ENCODE measurements around the gene IKBIP. TPM values are rescaled to one million over a fixed set of nuclear protein-coding genes. Genes with fewer than 3 reads are reported as not detected.

IKBIP gene
- polyA plus RNA-seq, 1 donor from 2014 or later, result 11.5 TPM

DNA sequence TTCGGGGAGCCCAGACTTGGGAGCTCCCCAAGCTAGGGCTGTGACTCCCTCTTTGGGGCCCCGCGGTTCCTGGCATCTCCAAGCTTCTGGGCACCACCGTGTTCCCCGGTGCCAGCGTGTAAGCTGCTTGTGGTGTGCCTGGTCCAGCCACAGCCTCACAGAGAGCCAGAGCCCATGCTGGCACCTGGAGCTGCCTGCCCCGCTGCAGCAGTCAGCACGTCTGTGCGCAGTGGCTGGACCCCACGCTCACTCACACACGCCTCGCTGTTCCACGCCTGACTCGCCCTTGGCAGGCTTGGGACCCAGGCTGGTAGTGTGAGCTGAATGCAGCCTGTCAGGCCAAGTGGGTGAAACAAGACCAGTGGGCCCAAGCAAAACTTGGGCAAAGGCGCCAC lies 35.0 kb upstream of the IKBIP start:
- no peaks in the 10 kb centered on the region for H3K27me3 ChIP-seq (ENCODE audit: insufficient read depth, low read depth, low read length)
- H4K20me1 ChIP-seq (ENCODE audit: insufficient read depth), result no peaks in the 10 kb centered on the region
- no peak for TF ChIP-seq TAF1 (IDR thresholded peaks at IDR 0.05; ENCODE audit: low read depth)
- no peak for TF ChIP-seq POLR2AphosphoS5 (IDR thresholded peaks at IDR 0.05)
- TF ChIP-seq, protein P1, sequence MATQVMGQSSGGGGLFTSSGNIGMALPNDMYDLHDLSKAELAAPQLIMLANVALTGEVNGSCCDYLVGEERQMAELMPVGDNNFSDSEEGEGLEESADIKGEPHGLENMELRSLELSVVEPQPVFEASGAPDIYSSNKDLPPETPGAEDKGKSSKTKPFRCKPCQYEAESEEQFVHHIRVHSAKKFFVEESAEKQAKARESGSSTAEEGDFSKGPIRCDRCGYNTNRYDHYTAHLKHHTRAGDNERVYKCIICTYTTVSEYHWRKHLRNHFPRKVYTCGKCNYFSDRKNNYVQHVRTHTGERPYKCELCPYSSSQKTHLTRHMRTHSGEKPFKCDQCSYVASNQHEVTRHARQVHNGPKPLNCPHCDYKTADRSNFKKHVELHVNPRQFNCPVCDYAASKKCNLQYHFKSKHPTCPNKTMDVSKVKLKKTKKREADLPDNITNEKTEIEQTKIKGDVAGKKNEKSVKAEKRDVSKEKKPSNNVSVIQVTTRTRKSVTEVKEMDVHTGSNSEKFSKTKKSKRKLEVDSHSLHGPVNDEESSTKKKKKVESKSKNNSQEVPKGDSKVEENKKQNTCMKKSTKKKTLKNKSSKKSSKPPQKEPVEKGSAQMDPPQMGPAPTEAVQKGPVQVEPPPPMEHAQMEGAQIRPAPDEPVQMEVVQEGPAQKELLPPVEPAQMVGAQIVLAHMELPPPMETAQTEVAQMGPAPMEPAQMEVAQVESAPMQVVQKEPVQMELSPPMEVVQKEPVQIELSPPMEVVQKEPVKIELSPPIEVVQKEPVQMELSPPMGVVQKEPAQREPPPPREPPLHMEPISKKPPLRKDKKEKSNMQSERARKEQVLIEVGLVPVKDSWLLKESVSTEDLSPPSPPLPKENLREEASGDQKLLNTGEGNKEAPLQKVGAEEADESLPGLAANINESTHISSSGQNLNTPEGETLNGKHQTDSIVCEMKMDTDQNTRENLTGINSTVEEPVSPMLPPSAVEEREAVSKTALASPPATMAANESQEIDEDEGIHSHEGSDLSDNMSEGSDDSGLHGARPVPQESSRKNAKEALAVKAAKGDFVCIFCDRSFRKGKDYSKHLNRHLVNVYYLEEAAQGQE (IDR thresholded peaks at IDR 0.05; ENCODE audit: borderline replicate concordance), result no peak
- no peak for TF ChIP-seq EZH2 (IDR thresholded peaks at IDR 0.05; ENCODE audit: borderline replicate concordance, insufficient read depth, low read length, poor library complexity, severe bottlenecking)
- no peak for TF ChIP-seq MXI1 (conservative IDR thresholded peaks at IDR 0.05; ENCODE audit: poor library complexity, severe bottlenecking)
- TF ChIP-seq EP300 (conservative IDR thresholded peaks at IDR 0.05; ENCODE audit: poor library complexity, severe bottlenecking), result no peak
- TF ChIP-seq RAD21 (conservative IDR thresholded peaks at IDR 0.05), result no peak
- no peak for TF ChIP-seq CTCF (IDR thresholded peaks at IDR 0.05; ENCODE audit: poor library complexity, severe bottlenecking)
- TF ChIP-seq SMC3 (conservative IDR thresholded peaks at IDR 0.05; ENCODE audit: poor library complexity), result no peak
- H3K27ac ChIP-seq (ENCODE audit: low read length), result no peak overlapping the region
- no peaks in the 10 kb centered on the region for H3K9me3 ChIP-seq (ENCODE audit: low read length)
- peaks cover 11% of the 10 kb centered on the region for H3K36me3 ChIP-seq (ENCODE audit: insufficient read depth, low read length)
- H3K79me2 ChIP-seq (replicated peaks; ENCODE audit: insufficient read depth, low read length), result no peaks in the 10 kb centered on the region
- no peak overlapping the region for H3K4me3 ChIP-seq (ENCODE audit: low read length)
- H2AFZ ChIP-seq (ENCODE audit: low read depth, low read length), result no peak overlapping the region
- H3F3A ChIP-seq (ENCODE audit: insufficient read depth, low read length, poor library complexity, severe bottlenecking), result no peaks in the 10 kb centered on the region
- no peaks in the 10 kb centered on the region for H3K9me2 ChIP-seq (ENCODE audit: insufficient read depth, low read length)
- no peak overlapping the region for H3K4me2 ChIP-seq (ENCODE audit: low read length)
- no peak overlapping the region for H3K9ac ChIP-seq (ENCODE audit: low read length)

DNA sequence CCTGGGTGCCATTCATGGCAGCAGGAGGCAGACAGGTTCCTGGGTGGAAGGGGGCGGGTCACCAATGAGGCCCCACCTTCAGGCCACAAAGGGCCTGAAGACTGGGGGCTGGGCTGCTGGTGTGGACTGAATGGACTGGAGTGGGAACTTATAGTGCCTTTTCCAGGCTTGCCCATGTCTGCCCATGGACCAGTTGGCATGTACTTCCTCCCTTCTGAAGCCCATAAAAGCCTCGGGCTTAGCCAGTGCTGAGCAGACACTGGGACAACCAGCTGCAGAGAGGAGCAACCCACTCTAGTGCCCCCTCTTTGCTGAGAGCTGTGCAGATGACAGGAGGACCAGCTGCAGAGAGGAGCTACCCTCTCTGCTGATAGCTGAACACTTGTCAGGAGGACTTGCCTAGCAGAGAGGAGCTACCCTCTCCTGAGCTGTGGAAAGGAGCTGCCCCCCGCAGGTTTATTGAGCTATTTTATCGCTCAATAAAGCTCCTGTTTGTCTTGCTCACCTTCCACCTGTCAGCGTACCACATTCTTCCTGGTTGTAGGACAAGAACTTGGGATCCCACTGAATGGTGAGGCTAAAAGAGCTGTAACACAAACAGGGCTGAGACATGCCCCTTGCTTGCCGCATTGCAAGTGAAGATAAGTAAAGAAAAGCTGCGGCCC lies 34.5 kb upstream of the IKBIP start:
- Histone ChIP-seq H4K20me1 (ENCODE audit: insufficient read depth) (no peaks in the 10 kb centered on the region), H3K9me3 (ENCODE audit: low read length) (no peaks in the 10 kb centered on the region), H3F3A (ENCODE audit: insufficient read depth, low read length, poor library complexity, severe bottlenecking) (no peaks in the 10 kb centered on the region), H3K36me3 (ENCODE audit: insufficient read depth, low read length) (peaks cover 11% of the 10 kb centered on the region), H3K27me3 (ENCODE audit: insufficient read depth, low read depth, low read length) (no peaks in the 10 kb centered on the region), H3K9ac (ENCODE audit: low read length) (no peak overlapping the region), H3K27ac (ENCODE audit: low read length) (no peak overlapping the region), H3K9me2 (ENCODE audit: insufficient read depth, low read length) (no peaks in the 10 kb centered on the region), H3K79me2 (replicated peaks; ENCODE audit: insufficient read depth, low read length) (no peaks in the 10 kb centered on the region), H3K4me3 (ENCODE audit: low read length) (no peak overlapping the region), H3K4me2 (ENCODE audit: low read length) (no peak overlapping the region), H2AFZ (ENCODE audit: low read depth, low read length) (no peak overlapping the region)
- TF ChIP-seq RAD21 (conservative IDR thresholded peaks at IDR 0.05) (no peak), CTCF (IDR thresholded peaks at IDR 0.05; ENCODE audit: poor library complexity, severe bottlenecking) (no peak), SMC3 (conservative IDR thresholded peaks at IDR 0.05; ENCODE audit: poor library complexity) (no peak), POLR2AphosphoS5 (IDR thresholded peaks at IDR 0.05) (no peak), EZH2 (IDR thresholded peaks at IDR 0.05; ENCODE audit: borderline replicate concordance, insufficient read depth, low read length, poor library complexity, severe bottlenecking) (no peak), MXI1 (conservative IDR thresholded peaks at IDR 0.05; ENCODE audit: poor library complexity, severe bottlenecking) (no peak), TAF1 (IDR thresholded peaks at IDR 0.05; ENCODE audit: low read depth) (no peak), EP300 (conservative IDR thresholded peaks at IDR 0.05; ENCODE audit: poor library complexity, severe bottlenecking) (no peak)
- TF ChIP-seq, protein P1 (IDR thresholded peaks at IDR 0.05; ENCODE audit: borderline replicate concordance), result no peak
